ENCODE measurements around the gene COX4I2. TPM values are rescaled to one million over a fixed set of nuclear protein-coding genes. Genes with fewer than 3 reads are reported as not detected.

Gene COX4I2
- polyA plus RNA-seq, 4 donors: 1.8 to 3.0 (median 2.4) TPM

DNA sequence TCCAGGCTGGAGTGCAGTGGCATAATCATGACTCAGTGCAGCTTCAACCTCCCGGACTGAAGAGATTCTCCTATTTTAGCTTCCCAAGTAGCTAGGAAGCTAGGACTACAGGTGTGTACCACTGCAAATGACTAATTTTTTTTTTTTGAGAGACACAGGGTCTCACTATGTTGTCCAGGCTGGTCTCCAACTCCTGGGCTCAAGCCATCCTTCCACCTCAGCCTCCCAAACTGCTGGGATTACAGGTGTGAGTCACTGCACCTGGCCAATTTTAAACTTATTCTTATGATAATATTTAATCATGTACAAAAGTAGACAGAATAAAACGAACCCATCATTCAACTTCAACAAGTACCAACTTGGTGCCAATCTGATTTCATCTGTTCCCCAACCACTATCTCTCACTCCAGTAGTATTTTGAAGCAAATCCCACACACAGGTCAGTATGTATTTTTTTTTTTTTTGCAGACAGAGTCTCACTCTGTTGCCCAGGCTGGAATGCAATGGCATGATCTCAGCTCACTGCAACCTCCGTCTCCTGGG lies 52.5 kb downstream of the COX4I2 start:
- no peak for DNase-seq (ENCODE audit: low read depth in 4 of 4, low spot score in 2 of 4)

DNA sequence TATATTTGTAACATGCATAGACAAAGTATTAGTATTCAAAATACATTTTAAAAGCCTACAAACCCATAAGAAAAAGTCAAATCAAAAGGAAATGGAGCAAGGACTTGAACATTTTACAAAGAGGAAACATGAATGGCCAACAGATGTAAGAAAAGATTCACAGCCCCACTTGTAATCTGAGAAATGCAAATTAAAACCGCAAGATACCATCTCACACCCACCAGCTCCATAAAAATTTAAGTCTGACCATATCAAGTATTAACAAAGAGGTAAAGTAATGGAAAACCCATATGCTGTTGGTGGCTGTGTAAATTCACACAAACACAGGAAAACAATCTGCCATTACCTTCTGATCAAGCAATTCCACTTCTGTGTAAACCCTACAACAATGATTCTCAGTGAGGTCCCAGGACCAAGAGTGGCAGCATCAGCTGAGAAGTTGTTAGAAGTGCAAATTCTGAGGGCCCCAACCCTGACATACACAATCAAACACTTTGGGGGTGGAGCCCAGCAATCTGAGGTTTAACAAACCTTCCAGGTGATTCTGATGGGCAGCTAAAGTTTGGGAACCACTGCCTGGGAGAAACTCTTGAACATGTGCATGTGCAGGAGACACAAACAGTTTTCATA lies 54.0 kb downstream of the COX4I2 start:
- DNase-seq (ENCODE audit: low read depth in 4 of 4, low spot score in 2 of 4): no peak

DNA sequence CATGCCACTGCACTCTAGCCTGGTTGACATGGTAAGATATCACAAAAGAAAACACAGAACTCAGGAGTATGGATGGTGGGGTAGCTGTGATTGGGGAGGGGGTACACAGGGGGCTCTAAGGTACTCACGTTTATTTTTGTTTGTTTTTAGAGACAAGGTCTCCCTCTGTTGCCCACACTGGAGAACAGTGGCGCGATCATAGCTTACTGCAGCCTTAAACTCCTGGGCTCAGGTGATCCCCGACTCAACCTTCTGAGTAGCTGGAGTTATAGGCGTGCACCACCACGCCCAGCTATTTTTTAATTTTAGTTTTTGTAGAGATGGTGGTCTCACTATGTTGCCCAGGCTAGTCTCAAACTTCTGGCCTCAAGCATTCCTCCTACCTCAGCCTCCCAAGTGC lies 55.7 kb downstream of the COX4I2 start:
- no peak for DNase-seq (ENCODE audit: low read depth in 4 of 4, low spot score in 2 of 4)

DNA sequence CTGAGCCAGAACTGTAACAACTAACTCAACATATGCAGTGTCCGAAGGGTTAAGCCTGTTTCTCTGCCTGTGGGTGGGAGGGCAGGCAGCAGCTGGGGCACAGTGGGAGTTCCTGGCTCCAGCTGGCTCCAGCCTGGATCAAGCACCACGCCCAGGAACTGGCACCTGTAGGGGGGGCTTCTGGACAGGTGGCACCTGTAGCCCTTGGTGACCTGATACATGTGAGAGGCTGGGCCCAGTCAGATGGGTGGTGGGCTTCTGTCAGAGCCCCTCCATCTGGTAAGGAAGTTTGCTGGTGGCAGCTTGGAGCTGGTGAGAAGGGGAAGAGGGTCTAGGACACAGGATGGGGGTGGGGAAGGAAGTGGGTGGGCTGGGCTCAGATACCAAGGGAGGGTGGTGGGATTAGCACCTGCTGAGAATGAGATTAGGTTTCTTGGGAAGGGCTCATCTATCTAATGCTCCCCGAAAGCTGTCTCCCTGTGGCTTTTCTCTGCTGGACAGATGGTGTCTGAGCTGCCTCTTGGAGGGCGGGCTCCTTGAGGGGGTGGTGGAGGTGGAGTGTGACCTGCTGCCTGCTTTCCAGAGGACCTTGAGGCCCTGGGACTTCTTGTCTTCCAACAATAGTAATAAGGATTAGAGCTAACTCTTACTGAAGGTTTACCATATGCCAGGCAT lies 56.4 kb downstream of the COX4I2 start:
- no peak for DNase-seq (ENCODE audit: low read depth in 4 of 4, low spot score in 2 of 4)

Other genes with a start within 250 kb of the COX4I2 start
- gene DEFB119, start 247.3 kb upstream of the COX4I2 start, polyA plus RNA-seq (ENCODE audit: insufficient read length in 4 of 4): not detected
- gene DEFB121, start 231.7 kb upstream of the COX4I2 start, polyA plus RNA-seq (ENCODE audit: insufficient read length in 4 of 4): not detected
- not detected for gene DEFB123, start 197.3 kb upstream of the COX4I2 start, polyA plus RNA-seq (ENCODE audit: insufficient read length in 4 of 4)
- gene DEFB124, start 162.8 kb upstream of the COX4I2 start, polyA plus RNA-seq (ENCODE audit: insufficient read length in 4 of 4): under 1 TPM in 2 of 4 donors, not detected in 2; 0.19 to 0.37 TPM
- gene REM1, start 162.6 kb upstream of the COX4I2 start, polyA plus RNA-seq (ENCODE audit: insufficient read length in 4 of 4): under 1 TPM; 0.42 to 0.91 (median 0.69) TPM
- 100 to 1,000 TPM; 136 to 161 (median 136) TPM for gene HM13, start 123.5 kb upstream of the COX4I2 start, polyA plus RNA-seq (ENCODE audit: insufficient read length in 4 of 4)
- gene ID1, start 32.6 kb upstream of the COX4I2 start, polyA plus RNA-seq (ENCODE audit: insufficient read length in 4 of 4): 100 to 1,000 TPM; 159 to 263 (median 204) TPM
- gene BCL2L1, start 85.0 kb downstream of the COX4I2 start, polyA plus RNA-seq (ENCODE audit: insufficient read length in 4 of 4): 10 to 100 TPM; 71.6 to 95.8 (median 79.7) TPM
- 10 to 100 TPM; 45.4 to 49.9 (median 47.0) TPM for gene TPX2, start 101.4 kb downstream of the COX4I2 start, polyA plus RNA-seq (ENCODE audit: insufficient read length in 4 of 4)
- gene MYLK2, start 181.4 kb downstream of the COX4I2 start, polyA plus RNA-seq (ENCODE audit: insufficient read length in 4 of 4): under 1 TPM; 0.56 to 0.94 (median 0.82) TPM
- gene FOXS1, start 207.7 kb downstream of the COX4I2 start, polyA plus RNA-seq (ENCODE audit: insufficient read length in 4 of 4): 1 to 10 TPM; 5.5 to 9.1 (median 7.6) TPM
- 10 to 100 TPM; 16.6 to 20.7 (median 19.1) TPM for gene DUSP15, start 232.6 kb downstream of the COX4I2 start, polyA plus RNA-seq (ENCODE audit: insufficient read length in 4 of 4)
- 1 to 10 TPM; 2.2 to 5.9 (median 3.8) TPM for gene TTLL9, start 232.7 kb downstream of the COX4I2 start, polyA plus RNA-seq (ENCODE audit: insufficient read length in 4 of 4)